Hematopoietic multipotent progenitor cell treated with erythropoietin and hydrocortisone succinate and interleukin-3 and kit ligand, for 6 days (in vitro differentiated cells): ENCODE measurements around the gene DLGAP3.

ENCODE experiments used
- DNase-seq: peaks from one replicate; pipeline ENCODE4 v3.0.0-alpha.2; 2015

The DLGAP3 gene

GRCh38 chr1:34928699-34929496 lies 552 bp downstream of the DLGAP3 start:
- DNase-seq: no peak

DNA sequence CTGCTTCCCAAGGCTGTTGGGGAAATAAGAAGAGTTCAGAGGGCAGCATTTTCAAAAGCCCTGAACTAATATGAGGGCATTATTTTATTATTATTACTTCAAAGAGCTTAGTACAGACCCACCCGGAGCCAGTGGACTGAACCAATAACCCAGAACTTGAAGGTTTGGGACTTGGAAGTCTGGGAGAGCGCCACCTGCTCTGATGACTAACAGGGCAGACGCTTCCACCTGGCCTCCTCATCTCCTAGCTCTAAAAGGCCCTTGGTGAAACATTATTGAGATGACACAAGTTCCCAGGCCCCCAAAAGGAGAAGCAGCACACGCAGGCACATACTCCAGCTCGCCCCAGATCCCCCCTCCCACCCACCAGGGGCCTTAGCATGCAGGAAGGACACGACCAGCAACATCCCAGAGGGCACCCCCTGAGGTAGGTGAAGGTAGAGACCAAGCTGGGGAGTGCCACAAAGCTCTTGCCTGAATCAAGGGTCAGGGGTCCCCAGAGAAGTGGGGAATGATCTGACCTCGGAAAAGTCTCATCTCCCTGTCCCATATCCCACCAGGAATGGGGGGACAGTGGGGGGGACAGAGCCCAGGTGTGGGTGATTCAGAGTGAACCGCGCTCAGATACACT lies 1.3 kb downstream of the DLGAP3 start:
- no peak for DNase-seq

DNA sequence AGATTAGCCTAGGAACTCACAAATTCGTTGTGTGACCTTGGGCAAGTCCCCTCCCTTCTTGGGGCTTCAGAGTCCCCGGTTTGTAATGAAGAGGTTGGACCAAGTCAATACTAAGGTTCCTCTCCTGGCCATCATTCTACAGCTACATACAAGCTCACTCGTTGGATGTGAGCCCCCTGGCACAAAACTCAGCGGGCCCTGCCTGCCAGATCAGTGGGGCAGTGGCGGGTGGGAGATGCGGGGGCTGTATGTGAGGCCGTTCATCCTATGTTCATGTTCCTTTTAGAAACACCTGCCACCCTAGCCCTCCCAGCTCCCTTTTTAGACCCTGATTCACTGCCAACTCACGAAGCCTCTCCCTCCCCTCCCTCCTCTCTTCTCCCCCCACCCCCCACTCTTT lies 2.1 kb downstream of the DLGAP3 start:
- DNase-seq: no peak

GRCh38 chr1:34926894-34927293 lies 2.6 kb downstream of the DLGAP3 start:
- DNase-seq: no peak

- no peak for DNase-seq
These were observed 3.3 kb downstream of the DLGAP3 start for GRCh38 chr1:34926156-34926555.

- no peak for DNase-seq
These were observed 3.7 kb downstream of the DLGAP3 start for GRCh38 chr1:34925730-34926129.

DNA sequence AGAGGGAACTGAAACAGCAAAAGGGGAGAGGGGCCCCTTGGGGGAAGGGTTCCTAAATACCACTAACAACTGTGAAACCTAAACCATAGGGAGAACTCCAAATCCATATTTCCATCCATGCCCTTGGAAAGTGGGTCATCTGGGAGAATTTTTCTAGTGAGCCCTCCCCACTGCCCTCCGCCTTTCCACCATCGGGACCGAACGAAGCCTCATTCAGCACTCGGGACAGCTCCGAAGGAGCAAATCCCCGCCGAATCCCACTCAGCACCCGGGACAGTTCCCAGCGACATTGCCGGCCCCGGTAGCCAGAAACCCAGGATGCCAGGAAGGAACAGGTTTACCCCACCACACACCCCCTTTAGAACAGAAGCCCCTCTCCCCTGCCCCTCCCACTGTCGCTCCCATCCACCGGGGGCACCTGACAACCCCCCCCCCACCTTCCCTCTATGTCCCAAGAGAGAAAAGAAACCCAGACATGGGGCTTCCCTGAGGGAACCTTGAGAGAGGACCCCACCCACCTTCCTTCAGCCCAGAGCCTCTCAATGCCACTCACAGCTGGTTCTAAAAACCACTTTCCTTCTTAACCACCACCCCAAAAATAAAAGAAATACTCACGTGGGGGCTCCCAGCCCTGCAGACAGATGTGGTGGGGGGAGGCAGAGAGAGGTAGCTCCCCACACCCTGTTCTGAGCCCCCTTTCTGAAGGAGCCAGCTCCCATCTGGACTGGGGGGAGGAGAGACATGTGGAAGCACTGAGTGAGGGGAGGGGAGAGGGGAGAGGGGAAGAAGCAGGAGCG lies 4.5 kb downstream of the DLGAP3 start:
- DNase-seq: peak; percentile 87

DNA sequence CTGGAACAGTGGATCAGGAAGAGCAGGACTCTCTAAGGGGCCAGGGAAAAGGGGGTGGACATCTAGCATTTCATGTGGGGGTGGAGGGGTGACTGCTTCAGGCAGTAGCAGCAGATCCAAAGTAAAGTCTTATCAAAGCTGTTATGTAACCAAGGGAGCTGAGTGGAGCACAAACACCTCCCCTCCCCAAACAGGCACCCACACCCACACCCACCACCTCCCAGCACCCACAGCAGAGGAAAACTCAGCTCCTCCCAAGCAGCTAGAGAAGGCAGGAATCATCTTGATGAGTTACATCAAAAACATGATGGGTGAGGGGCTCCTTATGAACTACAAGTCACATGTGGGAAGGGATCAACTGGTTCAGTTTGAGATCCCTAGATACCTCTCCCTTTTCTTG lies 6.0 kb downstream of the DLGAP3 start:
- no peak for DNase-seq

DNA sequence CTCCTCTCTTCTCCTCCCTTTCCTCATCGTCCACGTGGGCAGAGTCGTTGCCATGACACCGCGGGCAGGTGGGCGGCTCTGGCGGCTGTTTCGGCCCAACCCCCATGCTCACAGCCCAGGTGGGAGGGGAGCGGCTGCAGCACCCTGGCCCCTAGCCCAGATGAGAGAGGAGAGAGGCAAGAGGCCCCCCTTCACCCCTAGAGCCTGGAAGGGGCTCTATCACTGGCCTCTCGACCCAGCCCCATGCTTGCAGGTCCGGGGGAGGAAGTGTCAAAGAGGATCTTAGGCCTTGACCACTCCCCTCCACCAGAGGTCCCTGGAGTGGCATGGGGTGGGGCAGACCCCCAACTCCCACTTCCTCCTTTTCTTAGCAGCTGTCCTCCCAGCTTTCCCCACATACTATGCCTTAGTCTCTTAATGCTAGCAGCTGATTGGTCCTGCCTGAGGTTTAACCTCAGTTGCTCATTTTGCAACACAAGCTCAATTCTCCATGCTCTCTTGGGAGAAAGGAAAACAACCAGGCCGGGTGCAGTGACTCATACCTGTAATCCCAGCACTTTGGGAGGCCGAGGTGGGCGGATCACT lies 10.4 kb downstream of the DLGAP3 start:
- DNase-seq: peak; percentile 31

- DNase-seq: no peak
These were observed 11.0 kb downstream of the DLGAP3 start for GRCh38 chr1:34918386-34918976.

GRCh38 chr1:34917017-34917416 lies 12.4 kb downstream of the DLGAP3 start:
- no peak for DNase-seq

GRCh38 chr1:34916104-34916503 lies 13.3 kb downstream of the DLGAP3 start:
- no peak for DNase-seq

GRCh38 chr1:34915521-34915920 lies 13.9 kb downstream of the DLGAP3 start:
- no peak for DNase-seq

DNA sequence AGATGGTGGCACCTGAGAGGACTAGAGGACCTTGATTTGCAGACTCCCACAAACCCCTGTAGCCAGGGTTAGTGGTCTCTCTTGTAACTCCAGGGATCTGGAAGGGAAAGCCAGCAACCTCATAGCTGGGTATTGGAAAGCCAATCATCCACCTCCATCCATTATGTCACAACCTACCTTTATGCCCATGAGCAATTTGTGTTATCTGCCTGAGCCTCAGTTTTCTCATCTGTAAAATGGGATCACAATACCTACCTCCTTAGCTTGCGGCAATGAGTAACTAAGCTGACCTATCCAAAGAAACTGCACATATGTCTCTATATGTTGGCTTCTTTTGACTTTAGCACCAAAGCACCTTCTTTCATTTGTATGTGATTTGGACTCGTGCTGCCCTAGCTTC lies 14.5 kb downstream of the DLGAP3 start:
- DNase-seq: no peak

GRCh38 chr1:34911465-34911864 lies 18.0 kb downstream of the DLGAP3 start:
- no peak for DNase-seq

- no peak for DNase-seq
These were observed 19.0 kb downstream of the DLGAP3 start for GRCh38 chr1:34910425-34910824.

GRCh38 chr1:34908369-34908768 lies 21.1 kb downstream of the DLGAP3 start:
- DNase-seq: no peak

DNA sequence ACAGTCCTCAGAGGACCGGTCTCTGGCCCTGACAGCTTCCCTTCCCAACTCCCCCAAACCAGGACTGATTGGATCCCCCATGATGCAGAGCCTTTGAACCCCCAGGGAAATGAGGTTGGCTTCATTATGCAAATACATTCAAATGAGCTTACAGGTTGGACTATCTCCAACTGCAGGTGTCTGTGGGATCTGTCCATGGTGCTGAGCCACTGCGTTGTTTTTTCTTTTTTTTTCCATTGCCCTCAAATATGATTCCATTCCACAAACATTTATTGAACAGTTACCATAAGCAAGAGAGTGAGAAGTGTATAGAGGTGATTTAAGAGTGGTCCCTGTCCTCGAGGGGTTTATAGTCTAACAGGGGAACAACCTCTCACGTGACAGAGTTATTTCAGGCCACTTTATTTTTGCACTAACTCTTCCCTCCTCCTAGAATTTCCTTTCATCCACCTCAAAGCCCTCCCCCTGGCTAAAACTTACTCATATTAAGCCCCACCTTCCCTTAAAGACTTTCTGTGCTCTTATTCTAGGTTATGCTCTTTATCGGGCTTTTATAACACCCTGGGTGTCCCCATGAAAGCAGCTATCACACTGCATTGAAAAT lies 21.9 kb downstream of the DLGAP3 start:
- DNase-seq: peak; percentile 45

- DNase-seq: no peak
These were observed 22.7 kb downstream of the DLGAP3 start for GRCh38 chr1:34906756-34907155.

DNA sequence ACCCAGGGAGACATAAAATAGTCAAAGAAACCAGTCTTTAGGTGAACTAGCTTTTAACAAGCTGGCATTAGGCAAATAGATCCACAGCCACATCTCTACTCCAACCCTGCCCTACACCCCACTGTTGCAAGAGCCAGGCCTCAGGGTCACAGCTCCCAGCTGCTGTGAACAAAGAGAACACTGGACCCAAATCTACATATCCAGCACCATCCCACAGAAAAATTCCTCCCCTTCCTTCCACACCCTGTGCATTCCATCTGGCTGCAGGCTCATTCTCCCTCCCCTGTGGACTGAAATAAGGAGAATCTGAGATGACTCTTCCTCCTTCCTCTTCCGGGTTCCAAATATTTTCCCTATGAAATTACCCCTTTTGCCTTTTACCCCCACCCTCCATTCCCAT lies 23.2 kb downstream of the DLGAP3 start:
- DNase-seq: no peak

DNA sequence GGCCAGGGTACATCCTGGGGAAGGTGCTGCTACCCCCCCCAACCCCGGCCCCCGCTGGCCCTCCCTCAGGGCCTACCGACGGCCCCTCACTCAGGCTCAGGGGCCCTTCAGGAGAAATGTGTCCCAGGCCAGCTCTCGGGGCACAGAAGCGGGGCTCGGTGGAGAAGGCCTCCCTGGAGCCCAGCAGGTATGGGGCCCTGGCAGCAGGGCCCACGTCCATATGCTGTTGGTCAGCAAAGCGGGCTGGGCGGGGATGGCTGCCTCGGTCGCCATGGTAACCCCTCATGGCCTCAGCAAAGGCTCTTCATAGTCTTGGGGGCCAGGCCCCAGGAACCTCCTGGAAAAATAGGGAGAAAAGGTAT lies 24.4 kb downstream of the DLGAP3 start:
- DNase-seq: no peak

DNA sequence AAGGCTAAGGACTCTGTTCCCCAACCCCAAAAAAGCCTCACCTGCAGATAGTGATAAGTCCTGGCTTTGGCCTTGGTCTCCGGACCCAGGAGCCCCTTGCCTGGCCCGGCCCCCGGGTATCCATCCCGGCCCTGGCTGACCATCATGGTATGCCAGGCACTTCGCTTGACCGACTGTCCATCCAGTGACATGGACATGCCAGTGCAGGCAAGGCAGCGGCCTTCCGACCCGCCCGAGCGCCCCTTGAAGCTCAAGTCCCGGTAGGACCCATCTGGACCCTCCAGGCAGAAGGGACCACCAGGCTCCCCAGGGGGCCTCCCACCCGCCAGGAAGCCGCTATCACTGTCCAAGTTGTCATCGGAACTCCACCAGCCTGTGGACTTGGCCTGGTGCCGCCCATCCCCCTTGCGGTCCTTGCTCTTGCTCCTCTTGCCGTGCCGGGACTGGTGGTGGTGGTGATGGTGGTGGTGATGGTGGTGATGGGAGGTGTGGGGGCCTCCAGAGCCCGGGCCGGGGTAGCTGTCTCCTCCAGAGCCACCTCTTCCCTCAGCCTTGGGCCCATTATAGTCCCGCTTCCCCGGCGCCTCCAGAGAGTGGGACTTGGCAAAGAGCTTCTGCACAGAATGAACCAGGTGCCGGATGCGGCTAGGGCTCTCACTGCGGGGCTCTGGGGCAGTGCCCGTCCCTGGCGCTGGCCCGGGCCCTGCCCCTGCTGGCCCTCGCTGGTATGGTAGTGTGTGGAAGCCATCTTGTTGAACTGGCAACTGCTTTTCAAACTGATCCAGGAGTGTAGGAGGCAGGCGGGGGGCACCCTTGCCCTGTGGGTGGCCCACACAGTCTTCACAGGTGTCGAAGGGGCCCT lies 25.0 kb downstream of the DLGAP3 start:
- DNase-seq: no peak
